OCI-LY3 (cell line): ENCODE data around the gene SLC25A45.

ENCODE experiments used
- H2AFZ ChIP-seq: fragments of 200-600, 300-600 bp; shearing (Covaris generic); 2 replicates; pipeline ENCODE4 v1.6.0; 2014; ENCODE audit warnings: antibody characterized with exemption, low read depth, low read length
- H3K27ac ChIP-seq: fragments of 200-600, 300-600 bp; sonication (generic); 2 replicates; pipeline ENCODE4 v1.5.1; 2014; ENCODE audit warnings: mild to moderate bottlenecking, low read length, moderate library complexity, mixed read lengths
- H3K27me3 ChIP-seq: fragments of 200-600, 300-600 bp; sonication (generic); 2 replicates; pipeline ENCODE4 v1.6.1; 2014; ENCODE audit warnings: low read depth, low read length, mixed read lengths
- H3K36me3 ChIP-seq: fragments of 200-600, 300-600 bp; sonication (generic); replicated peaks from 2 replicates; pipeline ENCODE3; 2014; ENCODE audit warnings: low read depth, low read length, mixed read lengths
- H3K4me1 ChIP-seq: fragments of 300-600, 200-600 bp; sonication (generic); 2 replicates; pipeline ENCODE4 v1.6.1; 2014; ENCODE audit warnings: low read length, mixed read lengths
- H3K4me2 ChIP-seq: fragments of 200-600, 300-600 bp; sonication (generic); 2 replicates; pipeline ENCODE4 v1.6.1; 2014; ENCODE audit warnings: low read length, mixed read lengths
- H3K4me3 ChIP-seq: fragments of 300-600, 200-600 bp; sonication (generic); 2 replicates; pipeline ENCODE4 v1.5.1; 2014; ENCODE audit warnings: antibody characterized with exemption, mild to moderate bottlenecking, low read length, moderate library complexity
- H3K79me2 ChIP-seq: fragments of 300-600, 200-600 bp; shearing (Covaris generic); 2 replicates; pipeline ENCODE4 v1.6.1; 2014; ENCODE audit warnings: mild to moderate bottlenecking, low read length, mixed read lengths
- H3K9ac ChIP-seq: fragments of 300-600, 200-600 bp; shearing (Covaris generic); 2 replicates; pipeline ENCODE4 v1.6.0; 2014; ENCODE audit warnings: mild to moderate bottlenecking, low read length, moderate library complexity
- H3K9me3 ChIP-seq: fragments of 200-600, 300-600 bp; shearing (Covaris generic); 2 replicates; pipeline ENCODE4 v1.6.1; 2014; ENCODE audit warnings: low read length, mixed read lengths; ENCODE audit not compliant: insufficient read depth
- H4K20me1 ChIP-seq: fragments of 200-600, 300-600 bp; sonication (generic); 2 replicates; pipeline ENCODE4 v1.6.1; 2016; ENCODE audit warnings: low read length, mixed read lengths; ENCODE audit not compliant: insufficient read depth
- EZH2phosphoT487 ChIP-seq: fragments of 200-600 bp; shearing (Covaris generic); IDR thresholded peaks from 2 replicates; pipeline ENCODE4 v1.6.1; 2018; ENCODE audit warnings: antibody characterized with exemption, mixed run types, low read depth
- TF ChIP-seq, protein P1 (sequence below): fragments of 200-600, 300-600 bp; sonication (generic); IDR thresholded peaks from 2 replicates; pipeline ENCODE4 v1.5.1; 2014; ENCODE audit warnings: antibody characterized with exemption, low read length, low read depth

SLC25A45 gene

DNA sequence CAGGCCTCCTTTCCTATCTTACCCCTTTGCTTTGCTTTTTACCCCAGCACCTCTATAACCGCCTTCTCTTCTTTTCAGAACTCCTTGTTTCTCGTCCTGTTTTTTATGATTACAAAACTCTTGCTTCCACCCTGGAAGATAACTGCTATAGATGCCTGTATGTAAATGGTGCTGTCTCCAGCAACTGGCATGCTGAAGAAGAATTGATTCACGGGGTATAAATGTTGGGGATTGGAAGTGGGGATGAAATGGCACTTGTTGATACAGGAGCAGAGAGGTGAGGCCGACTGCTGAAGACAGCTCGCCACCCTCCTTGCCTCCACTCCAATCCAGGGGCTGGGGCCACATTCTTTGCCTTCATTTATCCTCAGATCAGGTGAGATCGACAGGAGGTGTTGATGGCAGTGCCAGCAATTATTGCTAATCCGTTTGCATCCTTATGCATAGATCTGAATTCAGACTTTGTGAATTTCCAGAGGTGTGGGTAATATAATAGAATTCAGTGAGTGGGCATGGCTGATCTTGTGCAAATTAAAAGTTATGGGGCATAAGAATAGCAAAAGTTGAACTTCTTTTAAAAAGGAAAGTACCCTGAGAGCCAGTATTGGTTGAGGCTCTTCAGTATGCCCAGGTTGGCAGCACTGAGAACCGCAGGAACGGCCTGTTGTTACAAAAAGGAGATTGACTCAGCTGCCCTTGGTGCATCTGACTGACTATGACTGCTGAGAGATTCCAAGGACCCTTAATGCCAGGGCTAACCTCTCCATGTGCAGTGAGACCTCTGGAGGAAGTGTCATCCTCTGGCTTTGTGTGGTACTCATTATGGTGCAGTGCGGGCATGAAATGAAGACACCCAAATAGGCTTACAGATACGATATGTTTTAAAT lies 45.5 kb upstream of the SLC25A45 start:
- peaks cover 98% of the 10 kb centered on the region for H4K20me1 ChIP-seq

GRCh38 chr11:65426839-65427690 lies 44.6 kb upstream of the SLC25A45 start:
- no peaks in the 10 kb centered on the region for H3K27me3 ChIP-seq
- H3K36me3 ChIP-seq = peaks cover 71% of the 10 kb centered on the region
- H2AFZ ChIP-seq = no peak overlapping the region
- H3K79me2 ChIP-seq = peaks cover 99% of the 10 kb centered on the region
- peak overlapping the region; percentile 82 for H3K4me3 ChIP-seq
- H3K9me3 ChIP-seq = no peaks in the 10 kb centered on the region
- H3K27ac ChIP-seq = peak overlapping the region; percentile 97
- H3K4me1 ChIP-seq = peaks cover 59% of the 10 kb centered on the region
- H3K4me2 ChIP-seq = peak overlapping the region; percentile 92
- H4K20me1 ChIP-seq = peaks cover 89% of the 10 kb centered on the region
- TF ChIP-seq, protein P1, sequence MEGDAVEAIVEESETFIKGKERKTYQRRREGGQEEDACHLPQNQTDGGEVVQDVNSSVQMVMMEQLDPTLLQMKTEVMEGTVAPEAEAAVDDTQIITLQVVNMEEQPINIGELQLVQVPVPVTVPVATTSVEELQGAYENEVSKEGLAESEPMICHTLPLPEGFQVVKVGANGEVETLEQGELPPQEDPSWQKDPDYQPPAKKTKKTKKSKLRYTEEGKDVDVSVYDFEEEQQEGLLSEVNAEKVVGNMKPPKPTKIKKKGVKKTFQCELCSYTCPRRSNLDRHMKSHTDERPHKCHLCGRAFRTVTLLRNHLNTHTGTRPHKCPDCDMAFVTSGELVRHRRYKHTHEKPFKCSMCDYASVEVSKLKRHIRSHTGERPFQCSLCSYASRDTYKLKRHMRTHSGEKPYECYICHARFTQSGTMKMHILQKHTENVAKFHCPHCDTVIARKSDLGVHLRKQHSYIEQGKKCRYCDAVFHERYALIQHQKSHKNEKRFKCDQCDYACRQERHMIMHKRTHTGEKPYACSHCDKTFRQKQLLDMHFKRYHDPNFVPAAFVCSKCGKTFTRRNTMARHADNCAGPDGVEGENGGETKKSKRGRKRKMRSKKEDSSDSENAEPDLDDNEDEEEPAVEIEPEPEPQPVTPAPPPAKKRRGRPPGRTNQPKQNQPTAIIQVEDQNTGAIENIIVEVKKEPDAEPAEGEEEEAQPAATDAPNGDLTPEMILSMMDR = no peak
- TF ChIP-seq EZH2phosphoT487 = no peak
- peak overlapping the region; percentile 62 for H3K9ac ChIP-seq

More for the DNA sequence above, 45.5 kb upstream of the SLC25A45 start:
- no peak overlapping the region for H3K9ac ChIP-seq
- peaks cover 59% of the 10 kb centered on the region for H3K4me1 ChIP-seq
- no peaks in the 10 kb centered on the region for H3K9me3 ChIP-seq
- TF ChIP-seq EZH2phosphoT487 = no peak
- TF ChIP-seq, protein P1 = no peak
- H3K27ac ChIP-seq = 0 out of 2 replicates have a peak overlapping the region, but pooled peaks have one; percentile 0
- no peaks in the 10 kb centered on the region for H3K27me3 ChIP-seq
- H3K4me2 ChIP-seq = peak overlapping the region; percentile 92
- no peak overlapping the region for H2AFZ ChIP-seq
- peaks cover 76% of the 10 kb centered on the region for H3K36me3 ChIP-seq
- peaks cover 100% of the 10 kb centered on the region for H3K79me2 ChIP-seq
- H3K4me3 ChIP-seq = peak overlapping the region; percentile 82

GRCh38 chr11:65425971-65426838 lies 43.8 kb upstream of the SLC25A45 start:
- peaks cover 55% of the 10 kb centered on the region for H3K4me1 ChIP-seq
- H3K27me3 ChIP-seq = no peaks in the 10 kb centered on the region
- peak overlapping the region; percentile 96 for H3K9ac ChIP-seq
- no peak overlapping the region for H2AFZ ChIP-seq
- peak overlapping the region; percentile 82 for H3K4me3 ChIP-seq
- TF ChIP-seq, protein P1 = no peak
- TF ChIP-seq EZH2phosphoT487 = no peak; the same call in 1 of the 2 replicates
- H3K9me3 ChIP-seq = no peaks in the 10 kb centered on the region
- H3K4me2 ChIP-seq = peak overlapping the region; percentile 92
- peaks cover 80% of the 10 kb centered on the region for H4K20me1 ChIP-seq
- H3K79me2 ChIP-seq = peaks cover 98% of the 10 kb centered on the region
- peak overlapping the region; percentile 97 for H3K27ac ChIP-seq
- H3K36me3 ChIP-seq = peaks cover 64% of the 10 kb centered on the region
